Breast epithelium (tissue), 3 donors: ENCODE results near the gene LRRC53.

Experiments used
- CTCF ChIP-seq, 3 donors: fragments of 450-650 bp; IDR thresholded peaks; one replicate each; pipeline ENCODE4 v1.5.1; 2016 to 2017; ENCODE audit warnings: antibody characterized with exemption in 3 of 3, mild to moderate bottlenecking in 3 of 3, moderate library complexity in 3 of 3
- POLR2A ChIP-seq: fragments of 450-650 bp; IDR thresholded peaks from one replicate; pipeline ENCODE4 v1.6.1; 2016; ENCODE audit warnings: antibody characterized with exemption, mild to moderate bottlenecking, moderate library complexity
- POLR2AphosphoS5 ChIP-seq, 3 donors: sonication (generic); formaldehyde crosslinking; IDR thresholded peaks; one replicate each; pipeline ENCODE4 v1.6.1; 2017; ENCODE audit warnings: antibody characterized with exemption in 3 of 3

GRCh38 chr1:74505928-74506710 is 6.3 kb downstream of the LRRC53 start:
- TF ChIP-seq CTCF (IDR thresholded peaks at IDR 0.05) (no peak), POLR2AphosphoS5 (IDR thresholded peaks at IDR 0.05) (no peak), POLR2A (no peak)
